ENCODE measurements around the gene PPP1R3F. TPM values are rescaled to one million over a fixed set of nuclear protein-coding genes. Genes with fewer than 3 reads are reported as not detected.

PPP1R3F gene
- polyA plus RNA-seq, 1 donor from 2014 or later, result 21.0 TPM

- H3K27me3 ChIP-seq (ENCODE audit: insufficient read depth, low read depth, low read length), result no peaks in the 10 kb centered on the region
- no peak overlapping the region for H3K27ac ChIP-seq (ENCODE audit: low read length)
Measured at GRCh38 chrX:49287665-49288064, 18.1 kb downstream of the PPP1R3F start.

GRCh38 chrX:49290215-49290614 is 20.6 kb downstream of the PPP1R3F start:
- Histone ChIP-seq H3K9ac (ENCODE audit: low read length) (no peak overlapping the region), H3K4me3 (ENCODE audit: low read length) (no peak overlapping the region), H3K9me2 (ENCODE audit: insufficient read depth, low read length) (no peaks in the 10 kb centered on the region), H3K9me3 (ENCODE audit: low read length) (no peaks in the 10 kb centered on the region), H3K4me2 (ENCODE audit: low read length) (no peak overlapping the region), H3K36me3 (ENCODE audit: insufficient read depth, low read length) (no peaks in the 10 kb centered on the region), H3F3A (ENCODE audit: insufficient read depth, low read length, poor library complexity, severe bottlenecking) (no peaks in the 10 kb centered on the region), H3K79me2 (replicated peaks; ENCODE audit: insufficient read depth, low read length) (no peaks in the 10 kb centered on the region), H3K27me3 (ENCODE audit: insufficient read depth, low read depth, low read length) (no peaks in the 10 kb centered on the region), H2AFZ (ENCODE audit: low read depth, low read length) (no peak overlapping the region), H3K27ac (ENCODE audit: low read length) (no peak overlapping the region), H4K20me1 (ENCODE audit: insufficient read depth) (no peaks in the 10 kb centered on the region)
- TF ChIP-seq POLR2AphosphoS5 (IDR thresholded peaks at IDR 0.05) (no peak), EZH2 (IDR thresholded peaks at IDR 0.05; ENCODE audit: borderline replicate concordance, insufficient read depth, low read length, poor library complexity, severe bottlenecking) (no peak), REST (IDR thresholded peaks at IDR 0.05; ENCODE audit: borderline replicate concordance) (no peak)

More at GRCh38 chrX:49287665-49288064, 18.1 kb downstream of the PPP1R3F start:
- Histone ChIP-seq H4K20me1 (ENCODE audit: insufficient read depth) (no peaks in the 10 kb centered on the region), H3K36me3 (ENCODE audit: insufficient read depth, low read length) (no peaks in the 10 kb centered on the region), H3K4me2 (ENCODE audit: low read length) (no peak overlapping the region), H3F3A (ENCODE audit: insufficient read depth, low read length, poor library complexity, severe bottlenecking) (no peaks in the 10 kb centered on the region), H3K9ac (ENCODE audit: low read length) (no peak overlapping the region), H3K4me3 (ENCODE audit: low read length) (no peak overlapping the region), H3K9me2 (ENCODE audit: insufficient read depth, low read length) (no peaks in the 10 kb centered on the region), H3K9me3 (ENCODE audit: low read length) (no peaks in the 10 kb centered on the region), H2AFZ (ENCODE audit: low read depth, low read length) (no peak overlapping the region), H3K79me2 (replicated peaks; ENCODE audit: insufficient read depth, low read length) (no peaks in the 10 kb centered on the region)
- no peak for TF ChIP-seq CTCF (IDR thresholded peaks at IDR 0.05; ENCODE audit: poor library complexity, severe bottlenecking)
- TF ChIP-seq EP300 (conservative IDR thresholded peaks at IDR 0.05; ENCODE audit: poor library complexity, severe bottlenecking), result no peak
- no peak for TF ChIP-seq MXI1 (conservative IDR thresholded peaks at IDR 0.05; ENCODE audit: poor library complexity, severe bottlenecking)
- TF ChIP-seq SMC3 (conservative IDR thresholded peaks at IDR 0.05; ENCODE audit: poor library complexity), result no peak
- TF ChIP-seq RAD21 (conservative IDR thresholded peaks at IDR 0.05), result no peak

Measured in neural cell (in vitro differentiated cells).